K562 (cell line): ENCODE data around the gene SMIM45.

ENCODE experiments used
- BCL6 ChIP-seq: fragments of 250-450 bp; sonication (Bioruptor Pico); IDR thresholded peaks from 2 replicates; pipeline ENCODE4 v1.4.0; 2020
- JUND ChIP-seq, 2 experiments: IDR thresholded peaks; 2 replicates in 1 of 2; 3 replicates in 1 of 2; pipeline ENCODE4 v1.6.1; 2011; ENCODE audit warnings: borderline replicate concordance in 2 of 2, low read depth in 2 of 2, low read length in 2 of 2, improper control_type of control experiment in 1 of 2, missing biosample characterization in 1 of 2, missing genetic modification characterization in 1 of 2, missing genetic modification reagents in 1 of 2
- PRPF4 ChIP-seq: fragments of 200-400 bp; formaldehyde crosslinking; IDR thresholded peaks from one replicate; pipeline ENCODE4 v1.6.1; 2017; ENCODE audit warnings: low read length, low read depth, mild to moderate bottlenecking; ENCODE audit not compliant: insufficient read depth, poor library complexity, severe bottlenecking
- SMAD1 ChIP-seq: fragments of 150-350 bp; IDR thresholded peaks from 2 replicates; pipeline ENCODE4 v1.6.1; 2014; ENCODE audit warnings: low read length, low read depth; ENCODE audit not compliant: partially characterized antibody
- SNRNP70 ChIP-seq: fragments of 200-400 bp; formaldehyde crosslinking; optimal IDR thresholded peaks from 2 replicates; pipeline ENCODE3; 2017; ENCODE audit warnings: low read depth, low read length
- TF ChIP-seq, protein P1 (sequence below), 3 experiments: IDR thresholded peaks in 2 of 3; conservative IDR thresholded peaks in 1 of 3; 2 replicates each; pipeline ENCODE4 v1.5.1; 2011 to 2012; ENCODE audit warnings: low read length in 3 of 3, mild to moderate bottlenecking in 3 of 3, control low read depth in 2 of 3, improper control_type of control experiment in 1 of 3, inconsistent platforms in 1 of 3, low read depth in 1 of 3, mixed read lengths in 1 of 3, moderate library complexity in 1 of 3; ENCODE audit not compliant: insufficient read depth in 2 of 3
- TF ChIP-seq, protein P2 (sequence below): fragments of 450-650 bp; IDR thresholded peaks from 2 replicates; pipeline ENCODE4 v1.7.1; 2018; ENCODE audit warnings: mild to moderate bottlenecking, low read depth; ENCODE audit not compliant: partially characterized antibody

DNA sequence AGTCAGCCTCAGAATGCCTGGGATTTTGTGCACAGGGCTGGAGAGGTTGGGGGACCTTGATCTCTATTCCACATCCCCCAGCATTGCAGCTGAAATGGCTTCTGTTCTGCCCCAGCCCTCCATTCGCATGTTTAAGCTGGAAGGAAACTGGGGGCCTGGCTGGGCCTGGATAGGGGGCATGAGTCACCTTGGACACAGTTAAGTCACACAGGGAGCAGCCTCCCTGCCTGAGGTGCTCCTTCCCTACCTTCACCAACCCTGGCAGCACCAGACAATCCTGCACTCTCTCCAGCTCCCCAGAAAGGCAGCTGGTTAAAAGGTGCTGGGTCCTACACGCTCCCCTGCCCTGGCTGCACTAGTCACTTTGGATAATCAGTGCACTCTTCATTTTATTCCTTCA, 763 bp downstream of the SMIM45 start:
- TF ChIP-seq SMAD1 = no peak
- no peak for TF ChIP-seq BCL6 (CRISPR knock-in tag)
- TF ChIP-seq SNRNP70 = no peak
- TF ChIP-seq, protein P1, sequence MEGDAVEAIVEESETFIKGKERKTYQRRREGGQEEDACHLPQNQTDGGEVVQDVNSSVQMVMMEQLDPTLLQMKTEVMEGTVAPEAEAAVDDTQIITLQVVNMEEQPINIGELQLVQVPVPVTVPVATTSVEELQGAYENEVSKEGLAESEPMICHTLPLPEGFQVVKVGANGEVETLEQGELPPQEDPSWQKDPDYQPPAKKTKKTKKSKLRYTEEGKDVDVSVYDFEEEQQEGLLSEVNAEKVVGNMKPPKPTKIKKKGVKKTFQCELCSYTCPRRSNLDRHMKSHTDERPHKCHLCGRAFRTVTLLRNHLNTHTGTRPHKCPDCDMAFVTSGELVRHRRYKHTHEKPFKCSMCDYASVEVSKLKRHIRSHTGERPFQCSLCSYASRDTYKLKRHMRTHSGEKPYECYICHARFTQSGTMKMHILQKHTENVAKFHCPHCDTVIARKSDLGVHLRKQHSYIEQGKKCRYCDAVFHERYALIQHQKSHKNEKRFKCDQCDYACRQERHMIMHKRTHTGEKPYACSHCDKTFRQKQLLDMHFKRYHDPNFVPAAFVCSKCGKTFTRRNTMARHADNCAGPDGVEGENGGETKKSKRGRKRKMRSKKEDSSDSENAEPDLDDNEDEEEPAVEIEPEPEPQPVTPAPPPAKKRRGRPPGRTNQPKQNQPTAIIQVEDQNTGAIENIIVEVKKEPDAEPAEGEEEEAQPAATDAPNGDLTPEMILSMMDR (IDR thresholded peaks at IDR 0.05 in 2 of 3, conservative IDR thresholded peaks at IDR 0.05 in 1 of 3; ENCODE audit: insufficient read depth in 2 of 3, low read depth in 1 of 3, low read length in 3 of 3) = no peak
- no peak for TF ChIP-seq JUND (IDR thresholded peaks at IDR 0.05; ENCODE audit: borderline replicate concordance, low read depth, low read length)
- no peak for TF ChIP-seq JUND (tag; IDR thresholded peaks at IDR 0.05; ENCODE audit: borderline replicate concordance, low read depth, low read length)
- TF ChIP-seq PRPF4 = no peak
- TF ChIP-seq, protein P2, sequence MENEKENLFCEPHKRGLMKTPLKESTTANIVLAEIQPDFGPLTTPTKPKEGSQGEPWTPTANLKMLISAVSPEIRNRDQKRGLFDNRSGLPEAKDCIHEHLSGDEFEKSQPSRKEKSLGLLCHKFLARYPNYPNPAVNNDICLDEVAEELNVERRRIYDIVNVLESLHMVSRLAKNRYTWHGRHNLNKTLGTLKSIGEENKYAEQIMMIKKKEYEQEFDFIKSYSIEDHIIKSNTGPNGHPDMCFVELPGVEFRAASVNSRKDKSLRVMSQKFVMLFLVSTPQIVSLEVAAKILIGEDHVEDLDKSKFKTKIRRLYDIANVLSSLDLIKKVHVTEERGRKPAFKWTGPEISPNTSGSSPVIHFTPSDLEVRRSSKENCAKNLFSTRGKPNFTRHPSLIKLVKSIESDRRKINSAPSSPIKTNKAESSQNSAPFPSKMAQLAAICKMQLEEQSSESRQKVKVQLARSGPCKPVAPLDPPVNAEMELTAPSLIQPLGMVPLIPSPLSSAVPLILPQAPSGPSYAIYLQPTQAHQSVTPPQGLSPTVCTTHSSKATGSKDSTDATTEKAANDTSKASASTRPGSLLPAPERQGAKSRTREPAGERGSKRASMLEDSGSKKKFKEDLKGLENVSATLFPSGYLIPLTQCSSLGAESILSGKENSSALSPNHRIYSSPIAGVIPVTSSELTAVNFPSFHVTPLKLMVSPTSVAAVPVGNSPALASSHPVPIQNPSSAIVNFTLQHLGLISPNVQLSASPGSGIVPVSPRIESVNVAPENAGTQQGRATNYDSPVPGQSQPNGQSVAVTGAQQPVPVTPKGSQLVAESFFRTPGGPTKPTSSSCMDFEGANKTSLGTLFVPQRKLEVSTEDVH = no peak
